ENCODE results near the gene PRDM7. TPM values are rescaled to one million over a fixed set of nuclear protein-coding genes. Genes with fewer than 3 reads are reported as not detected.

PRDM7 gene
- total RNA-seq, 3 donors from 2014 or later = not detected

DNA sequence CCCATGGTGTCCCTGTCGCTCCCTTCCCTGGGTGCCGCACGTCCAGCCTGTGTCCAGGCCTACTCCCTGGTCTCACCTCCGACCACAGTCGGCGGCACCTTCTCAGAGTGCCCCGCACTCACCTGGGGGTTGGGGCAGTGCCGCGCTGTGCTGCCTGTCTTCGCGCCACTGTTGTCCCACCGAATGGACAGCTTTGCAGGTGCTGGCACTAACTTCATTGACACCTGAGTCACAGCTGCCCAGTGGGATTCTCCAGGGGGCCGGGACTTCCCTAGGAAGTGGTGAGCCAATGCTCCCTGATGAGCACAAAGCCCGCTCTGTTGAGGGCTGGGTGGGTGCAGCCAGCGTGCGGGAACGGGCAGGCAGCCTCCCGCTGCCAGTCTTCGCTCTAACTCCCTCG, 33.6 kb downstream of the PRDM7 start:
- TF ChIP-seq, protein P1, sequence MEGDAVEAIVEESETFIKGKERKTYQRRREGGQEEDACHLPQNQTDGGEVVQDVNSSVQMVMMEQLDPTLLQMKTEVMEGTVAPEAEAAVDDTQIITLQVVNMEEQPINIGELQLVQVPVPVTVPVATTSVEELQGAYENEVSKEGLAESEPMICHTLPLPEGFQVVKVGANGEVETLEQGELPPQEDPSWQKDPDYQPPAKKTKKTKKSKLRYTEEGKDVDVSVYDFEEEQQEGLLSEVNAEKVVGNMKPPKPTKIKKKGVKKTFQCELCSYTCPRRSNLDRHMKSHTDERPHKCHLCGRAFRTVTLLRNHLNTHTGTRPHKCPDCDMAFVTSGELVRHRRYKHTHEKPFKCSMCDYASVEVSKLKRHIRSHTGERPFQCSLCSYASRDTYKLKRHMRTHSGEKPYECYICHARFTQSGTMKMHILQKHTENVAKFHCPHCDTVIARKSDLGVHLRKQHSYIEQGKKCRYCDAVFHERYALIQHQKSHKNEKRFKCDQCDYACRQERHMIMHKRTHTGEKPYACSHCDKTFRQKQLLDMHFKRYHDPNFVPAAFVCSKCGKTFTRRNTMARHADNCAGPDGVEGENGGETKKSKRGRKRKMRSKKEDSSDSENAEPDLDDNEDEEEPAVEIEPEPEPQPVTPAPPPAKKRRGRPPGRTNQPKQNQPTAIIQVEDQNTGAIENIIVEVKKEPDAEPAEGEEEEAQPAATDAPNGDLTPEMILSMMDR (IDR thresholded peaks at IDR 0.05) = no peak
- ATAC-seq = no peak
- Histone ChIP-seq H3K36me3 (ENCODE audit: low read depth) (no peaks in the 10 kb centered on the region), H3K4me3 (no peak overlapping the region), H3K9me3 (no peaks in the 10 kb centered on the region), H3K4me1 (ENCODE audit: low read depth) (peaks cover 20% of the 10 kb centered on the region)
- intact Hi-C loops (cut with DNase I, micrococcal nuclease) = no loop called here
- no peak for DNase-seq

DNA sequence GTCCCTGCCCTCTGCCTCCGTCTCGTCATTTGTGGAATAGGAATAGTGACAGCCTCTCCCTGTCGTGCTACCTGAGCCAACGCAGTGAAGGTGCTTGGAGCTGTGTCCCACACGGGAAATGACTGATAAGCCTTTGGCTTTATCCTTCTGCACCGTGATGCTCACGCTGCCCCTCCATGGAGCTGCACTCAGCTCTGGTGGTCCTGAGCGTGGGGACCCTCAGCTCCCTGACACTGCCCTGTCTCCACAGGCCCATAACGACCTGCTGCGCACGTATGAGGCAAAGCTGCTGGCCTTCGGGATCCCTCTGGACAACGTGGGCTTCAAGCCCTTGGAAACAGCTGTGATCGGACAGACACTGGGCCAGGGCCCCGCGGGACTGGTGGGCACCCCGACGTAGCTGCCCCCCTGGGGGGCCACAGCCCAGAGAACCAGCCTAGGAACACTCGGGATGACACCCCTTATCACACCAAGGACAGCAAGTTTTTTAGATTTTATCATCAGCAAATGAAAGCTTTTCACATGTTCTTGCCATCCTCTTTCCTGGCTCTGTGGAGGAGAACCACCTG, 34.1 kb downstream of the PRDM7 start:
- TF ChIP-seq, protein P1 (IDR thresholded peaks at IDR 0.05) = no peak

DNA sequence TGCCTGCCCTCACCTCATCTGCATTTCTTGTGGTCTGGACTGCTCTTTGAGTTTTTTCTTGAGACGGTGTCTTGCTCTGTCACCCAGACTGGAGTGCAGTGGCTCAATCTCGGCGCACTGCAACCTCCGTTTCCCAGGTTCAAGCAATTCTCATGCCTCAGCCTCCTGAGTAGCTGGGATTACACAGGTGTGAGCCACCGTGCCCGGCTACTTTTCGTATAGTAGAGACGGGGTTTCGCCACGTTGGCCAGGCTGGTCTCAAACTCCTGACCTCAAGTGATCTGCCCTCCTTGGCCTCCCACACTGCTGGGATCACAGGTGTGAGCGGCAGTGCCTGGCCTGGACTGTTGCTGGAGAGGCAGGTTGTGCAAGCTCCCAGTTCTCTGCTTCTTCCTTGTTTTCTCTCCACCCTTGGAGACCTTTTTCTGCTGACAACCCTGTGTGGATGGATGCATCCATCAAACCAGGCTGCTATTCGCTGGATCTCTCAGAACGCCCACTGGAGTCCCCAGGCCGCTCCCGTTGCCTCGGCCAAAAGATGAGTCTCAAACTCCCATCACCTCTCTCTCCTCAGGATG, 35.1 kb downstream of the PRDM7 start:
- DNase-seq = no peak
- no peaks in the 10 kb centered on the region for H3K9me3 ChIP-seq
- ATAC-seq = no peak
- H3K4me3 ChIP-seq = no peak overlapping the region
- TF ChIP-seq, protein P1 (IDR thresholded peaks at IDR 0.05) = no peak
- H3K4me1 ChIP-seq (ENCODE audit: low read depth) = peaks cover 14% of the 10 kb centered on the region
- intact Hi-C loops (cut with DNase I, micrococcal nuclease) = no loop called here
- peaks cover 4% of the 10 kb centered on the region for H3K36me3 ChIP-seq (ENCODE audit: low read depth)

More for the DNA sequence above, 34.1 kb downstream of the PRDM7 start:
- Histone ChIP-seq H3K4me3 (no peak overlapping the region), H3K9me3 (no peaks in the 10 kb centered on the region), H3K36me3 (ENCODE audit: low read depth) (peaks cover under 1% of the 10 kb centered on the region), H3K4me1 (ENCODE audit: low read depth) (peaks cover 20% of the 10 kb centered on the region)
- intact Hi-C loops (cut with DNase I, micrococcal nuclease) = no loop called here
- ATAC-seq = no peak
- DNase-seq = no peak

DNA sequence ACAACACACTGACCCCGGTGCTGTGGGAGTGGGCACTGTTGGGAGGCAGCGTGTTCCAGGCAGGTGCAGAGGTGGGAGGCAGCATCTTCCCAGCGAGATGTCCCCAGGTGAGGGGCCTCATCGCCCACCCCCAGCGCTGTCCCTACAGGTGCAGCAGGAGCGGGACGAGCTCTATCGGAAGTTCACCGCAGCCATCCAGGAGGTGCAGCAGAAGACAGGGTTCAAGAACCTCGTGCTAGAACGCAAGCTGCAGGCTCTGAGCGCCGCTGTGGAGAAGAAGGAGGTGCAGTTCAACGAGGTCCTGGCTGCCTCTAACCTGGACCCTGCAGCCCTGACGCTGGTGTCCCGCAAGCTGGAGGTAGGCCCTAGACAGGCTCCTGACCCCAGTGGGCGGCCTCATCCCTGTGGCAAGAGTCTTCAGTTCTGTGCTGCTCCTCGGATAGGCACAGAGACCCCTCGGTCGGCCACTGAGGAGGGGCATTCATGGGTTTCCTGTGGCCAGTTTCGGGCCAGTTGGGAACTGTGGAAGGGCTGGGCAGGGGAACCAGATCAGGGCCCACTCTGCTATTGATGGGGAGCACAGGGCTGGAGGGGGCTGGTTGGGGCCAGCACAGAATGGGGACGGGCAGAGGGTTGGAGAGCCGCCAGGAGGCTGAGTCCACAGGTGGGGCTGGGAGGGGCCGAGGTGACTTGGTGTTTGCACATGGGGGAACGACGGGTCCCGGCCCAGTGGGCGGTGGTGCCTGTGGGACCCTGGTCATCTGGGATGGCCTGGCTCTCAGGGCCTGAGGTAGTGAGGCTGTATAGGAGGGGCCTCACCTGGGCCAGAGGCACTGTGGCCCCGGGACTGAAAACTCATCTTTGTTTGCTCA, 36.7 kb downstream of the PRDM7 start:
- no peak for ATAC-seq

DNA sequence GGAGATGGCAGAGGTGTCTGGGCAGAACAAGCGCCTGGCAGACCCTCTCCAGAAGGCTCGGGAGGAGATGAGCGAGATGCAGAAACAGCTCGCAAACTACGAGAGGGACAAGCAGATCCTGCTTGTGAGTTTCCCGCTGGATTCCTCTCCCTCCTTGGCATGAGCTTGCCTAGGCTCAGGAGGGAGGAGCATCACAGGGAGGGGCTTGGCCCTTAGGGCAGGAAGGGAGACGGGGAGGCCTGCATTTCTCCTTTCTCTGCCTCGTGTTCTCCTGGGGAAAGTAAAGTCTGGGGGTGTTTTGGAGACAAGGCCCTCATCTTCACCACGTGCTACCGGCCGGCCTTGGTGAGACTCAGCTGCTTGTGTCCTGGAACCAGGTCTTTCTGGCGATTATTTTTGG, 39.9 kb downstream of the PRDM7 start:
- H3K9me3 ChIP-seq = no peaks in the 10 kb centered on the region
- ATAC-seq (no peak), DNase-seq (no peak)
- H3K36me3 ChIP-seq (ENCODE audit: low read depth) = peaks cover 4% of the 10 kb centered on the region
- intact Hi-C loops (cut with DNase I, micrococcal nuclease) = no loop called here
- no peaks in the 10 kb centered on the region for H3K4me1 ChIP-seq (ENCODE audit: low read depth)
- TF ChIP-seq, protein P1 (IDR thresholded peaks at IDR 0.05) = no peak
- H3K4me3 ChIP-seq = no peak overlapping the region

More for the DNA sequence above, 36.7 kb downstream of the PRDM7 start:
- no peak for DNase-seq
- Histone ChIP-seq H3K4me3 (no peak overlapping the region), H3K9me3 (no peaks in the 10 kb centered on the region), H3K36me3 (ENCODE audit: low read depth) (peaks cover 4% of the 10 kb centered on the region), H3K4me1 (ENCODE audit: low read depth) (peaks cover 9% of the 10 kb centered on the region)
- TF ChIP-seq, protein P1 (IDR thresholded peaks at IDR 0.05) = no peak
- intact Hi-C loops (cut with DNase I, micrococcal nuclease) = no loop called here
